ENCODE results near the gene IGHMBP2. TPM values are rescaled to one million over a fixed set of nuclear protein-coding genes. Genes with fewer than 3 reads are reported as not detected.

Gene IGHMBP2
- total and polyA plus RNA-seq, 2 of the 8 experiments (the other 6 are each of a cell fraction or from before 2014, with no cell fraction given), result 8.4 to 17.6 TPM

GRCh38 chr11:68942095-68942620, 38.5 kb downstream of the IGHMBP2 start (continued):
- no peak for TF ChIP-seq RBBP5 (IDR thresholded peaks at IDR 0.05; ENCODE audit: borderline replicate concordance, low read depth, low read length)

Measured in H1 (cell line).